Endothelial cell of umbilical vein (primary cell): ENCODE data around the gene ALDH2. TPM values are rescaled to one million over a fixed set of nuclear protein-coding genes. Genes with fewer than 3 reads are reported as not detected.
"Not testable (repeated sequence)": the region's sequence is repeated elsewhere in the genome, so short reads cannot be mapped to it uniquely, and the experiment has no call there.

Experiments used
- Bru-seq: library from RNA; stranded (reverse); fragments of 400-500 nt; gene quantifications from one replicate; lab custom pipeline; 2021; lab: Mats Ljungman, UMichigan
- BruChase-seq, 2 experiments: library from RNA; stranded (reverse); fragments of 400-500 nt; gene quantifications; one replicate each; lab custom pipeline; 2021; lab: Mats Ljungman, UMichigan
- BruUV-seq: library from RNA; stranded (reverse); fragments of 400-500 nt; replicated peaks from 2 replicates; lab custom pipeline; 2021; lab: Mats Ljungman, UMichigan
- CTCF ChIA-PET: fragments of 300-600, 350-600 bp; sonication (Branson Sonifier 250); formaldehyde crosslinking; loops from one replicate; lab custom pipeline; 2021; ENCODE audit warnings: antibody characterized with exemption, inconsistent platforms; lab: Charles Lee
- POLR2A ChIA-PET: fragments of 300-600, 350-600 bp; sonication (Branson Sonifier 250); formaldehyde crosslinking; loops from one replicate; lab custom pipeline; 2021; ENCODE audit warnings: antibody characterized with exemption, inconsistent platforms; lab: Charles Lee
- DNase-seq: peaks from one replicate; pipeline ENCODE4 v3.0.0-alpha.2; 2011; ENCODE audit warnings: low read depth, low spot score
- FAIRE-seq: peaks from 2 replicates; lab custom pipeline; 2011; peaks lifted over from hg19 to GRCh38; lab: Jason Lieb, UNC
- H2AFZ ChIP-seq: 2 replicates; pipeline ENCODE4 v1.6.0; 2012; ENCODE audit warnings: low read depth, low read length, control low read depth, inconsistent platforms
- H3K27ac ChIP-seq: 2 replicates; pipeline ENCODE4 v1.5.1; 2011; ENCODE audit warnings: low read depth, mild to moderate bottlenecking, control low read depth, low read length, moderate library complexity; ENCODE audit not compliant: insufficient read depth
- H3K27me3 ChIP-seq, 2 experiments: 2 replicates each; pipeline versions ENCODE4 v1.6.0 to v1.6.1; 2011; ENCODE audit warnings: low read length in 2 of 2, mixed read lengths in 1 of 2; ENCODE audit not compliant: control insufficient read depth in 2 of 2, insufficient read depth in 2 of 2
- H3K36me3 ChIP-seq, 2 experiments: 2 replicates in 1 of 2; 3 replicates in 1 of 2; pipeline ENCODE4 v1.5.1; 2011; ENCODE audit warnings: low read length in 2 of 2, mild to moderate bottlenecking in 1 of 2, moderate library complexity in 1 of 2; ENCODE audit not compliant: control insufficient read depth in 2 of 2, insufficient read depth in 2 of 2; ENCODE audit errors: extremely low read depth in 1 of 2
- H3K4me1 ChIP-seq: 3 replicates; pipeline ENCODE4 v1.5.1; 2011; ENCODE audit warnings: mild to moderate bottlenecking, low read length; ENCODE audit not compliant: control insufficient read depth, insufficient read depth; ENCODE audit errors: extremely low read depth
- H3K4me2 ChIP-seq: 2 replicates; pipeline ENCODE4 v1.6.1; 2011; ENCODE audit warnings: low read length, control low read depth, mixed read lengths; ENCODE audit not compliant: insufficient read depth
- H3K4me3 ChIP-seq, 3 experiments: fragments of 200-600 bp in 1 of 3; sonication (generic), shearing (Covaris generic) in 1 of 3; replicated peaks in 1 of 3; 2 replicates each; pipeline ENCODE4 v1.5.1; 2011 to 2016; ENCODE audit warnings: control low read depth in 3 of 3, low read length in 3 of 3, mild to moderate bottlenecking in 2 of 3, inconsistent platforms in 1 of 3, low read depth in 1 of 3, moderate library complexity in 1 of 3; ENCODE audit not compliant: insufficient read depth in 1 of 3
- H3K79me2 ChIP-seq: 2 replicates; pipeline ENCODE4 v1.6.0; 2012; ENCODE audit warnings: low read length, inconsistent platforms; ENCODE audit not compliant: control insufficient read depth, insufficient read depth
- H3K9ac ChIP-seq: replicated peaks from 2 replicates; pipeline ENCODE3; 2011; ENCODE audit warnings: low read length, control low read depth; ENCODE audit not compliant: insufficient read depth; ENCODE audit errors: extremely low read depth
- H3K9me1 ChIP-seq: replicated peaks from 3 replicates; pipeline ENCODE4 v1.6.0; 2011; ENCODE audit warnings: mild to moderate bottlenecking, low read length; ENCODE audit not compliant: control insufficient read depth, insufficient read depth; ENCODE audit errors: extremely low read depth
- H3K9me3 ChIP-seq: replicated peaks from 2 replicates; pipeline ENCODE4 v1.5.1; 2012; ENCODE audit warnings: low read length, inconsistent platforms; ENCODE audit not compliant: control insufficient read depth, insufficient read depth
- H4K20me1 ChIP-seq: replicated peaks from 2 replicates; pipeline ENCODE3; 2011; ENCODE audit warnings: mild to moderate bottlenecking, low read length; ENCODE audit not compliant: control insufficient read depth, insufficient read depth; ENCODE audit errors: extremely low read depth
- EZH2 ChIP-seq: IDR thresholded peaks from 2 replicates; pipeline ENCODE4 v1.6.1; 2012; ENCODE audit warnings: borderline replicate concordance, low read depth, mild to moderate bottlenecking, moderate library complexity, low read length, inconsistent platforms; ENCODE audit not compliant: severe bottlenecking
- FOS ChIP-seq: IDR thresholded peaks from 2 replicates; pipeline ENCODE4 v1.6.1; 2011; ENCODE audit warnings: mild to moderate bottlenecking, low read length, moderate library complexity, borderline replicate concordance; ENCODE audit not compliant: insufficient read depth
- GATA2 ChIP-seq: IDR thresholded peaks from 2 replicates; pipeline ENCODE4 v1.7.0; 2011; ENCODE audit warnings: low read depth, mild to moderate bottlenecking, moderate library complexity, mixed read lengths, low read length; ENCODE audit not compliant: insufficient read length, insufficient read depth
- JUN ChIP-seq: IDR thresholded peaks from 2 replicates; pipeline ENCODE4 v1.6.1; 2011; ENCODE audit warnings: borderline replicate concordance, low read depth; ENCODE audit not compliant: insufficient read length, insufficient read depth
- MYC ChIP-seq: IDR thresholded peaks from one replicate; pipeline ENCODE4 v1.6.1; 2011; ENCODE audit warnings: mild to moderate bottlenecking, low read depth, low read length
- POLR2A ChIP-seq: IDR thresholded peaks from 2 replicates; pipeline ENCODE4 v1.6.1; 2012; ENCODE audit warnings: low read depth, mild to moderate bottlenecking, control low read depth, low read length
- POLR2AphosphoS5 ChIP-seq: IDR thresholded peaks from 2 replicates; pipeline ENCODE4 v1.6.1; 2012; ENCODE audit warnings: low read depth, mild to moderate bottlenecking, control low read depth, low read length, moderate library complexity; ENCODE audit not compliant: insufficient read depth
- dilution Hi-C: fragments of 300-500 bp; cut with MboI; formaldehyde crosslinking; loops from one replicate; pipeline ENCODE4 v1.15.0; 2019; ENCODE audit warnings: low sequenced_read_pairs; ENCODE audit not compliant: extremely low pct_ligation_motif_present
- intact Hi-C: fragments of 100-400 bp; cut with micrococcal nuclease; formaldehyde crosslinking; loops from one replicate; pipeline ENCODE4 v1.10.0; 2022
- long read RNA-seq: library from polyadenylated mRNA; stranded (forward); transcript quantifications from one replicate; pipeline ENCODE4 v2.0.0, GENCODE V29; 2021
- polyA minus RNA-seq, 3 experiments: library from RNA; depleted of rRNA, polyadenylated mRNA; stranded (reverse); fragments of >200 nt; gene quantifications; 1 replicate in 1 of 3; 2 replicates in 2 of 3; pipeline ENCODE4 v1.2.3, GENCODE V29; 2011
- polyA plus RNA-seq, 4 experiments: library from polyadenylated mRNA; depleted of rRNA in 3 of 4; stranded (reverse) in 3 of 4; unstranded in 1 of 4; fragments of >200 nt; gene quantifications; 2 replicates each; pipeline versions ENCODE4 v1.2.1 to v1.2.3, GENCODE V29; 2011 to 2012; ENCODE audit warnings: missing spikeins in 1 of 4
- total RNA-seq: library from RNA; stranded (reverse); gene quantifications from 2 replicates; pipeline ENCODE4 v1.2.3, GENCODE V29; 2021
- TF ChIP-seq, protein P1 (sequence below), 2 donors: IDR thresholded peaks; 1 replicate in 1 of 2; 2 replicates in 1 of 2; pipeline ENCODE4 v1.5.1; 2011; ENCODE audit warnings: low read length in 2 of 2, mild to moderate bottlenecking in 2 of 2, moderate library complexity in 2 of 2, control low read depth in 1 of 2, inconsistent platforms in 1 of 2, low read depth in 1 of 2; ENCODE audit not compliant: insufficient read depth in 1 of 2; ENCODE audit errors: extremely low read depth in 1 of 2
- TF ChIP-seq, protein P2 (sequence below): IDR thresholded peaks from 2 replicates; pipeline ENCODE4 v1.6.1; 2011; ENCODE audit not compliant: insufficient read depth, insufficient read length

ALDH2 gene
- total RNA-seq (71.4 and 86.5 TPM in 2 replicates), polyA plus RNA-seq (58.9 and 69.5 TPM in 2 replicates), polyA minus RNA-seq (61.3 and 61.6 TPM in 2 replicates), Bru-seq, nascent RNA (percentile 51 among the genes with signal in this experiment), BruChase-seq, experiment 1, labeled RNA remaining after a 6-hour chase (percentile 70 among the genes with signal in this experiment), BruChase-seq, experiment 2, labeled RNA remaining after a 2-hour chase (percentile 57 among the genes with signal in this experiment)
- polyA plus RNA-seq (2011; cell fraction: cytosol; rRNA removed): 73.4 and 73.8 TPM in 2 replicates
- 50.2 and 51.5 TPM in 2 replicates for polyA plus RNA-seq (2011; cell fraction: nucleus; rRNA removed)
- 63.6 and 129 TPM in 2 replicates for polyA plus RNA-seq (2012)
- polyA minus RNA-seq (2011; cell fraction: cytosol; rRNA and poly(A)+ RNA removed): 1.9 TPM
- 8.6 and 16.6 TPM in 2 replicates for polyA minus RNA-seq (2011; cell fraction: nucleus; rRNA and poly(A)+ RNA removed)
- long read RNA-seq, full-length matches to known transcripts: 183 of 218 reads
- long read RNA-seq, partial matches to known transcripts: 12 of 218 reads
- long read RNA-seq, other reads (novel, unspliced or antisense): 23 of 218 reads

DNA sequence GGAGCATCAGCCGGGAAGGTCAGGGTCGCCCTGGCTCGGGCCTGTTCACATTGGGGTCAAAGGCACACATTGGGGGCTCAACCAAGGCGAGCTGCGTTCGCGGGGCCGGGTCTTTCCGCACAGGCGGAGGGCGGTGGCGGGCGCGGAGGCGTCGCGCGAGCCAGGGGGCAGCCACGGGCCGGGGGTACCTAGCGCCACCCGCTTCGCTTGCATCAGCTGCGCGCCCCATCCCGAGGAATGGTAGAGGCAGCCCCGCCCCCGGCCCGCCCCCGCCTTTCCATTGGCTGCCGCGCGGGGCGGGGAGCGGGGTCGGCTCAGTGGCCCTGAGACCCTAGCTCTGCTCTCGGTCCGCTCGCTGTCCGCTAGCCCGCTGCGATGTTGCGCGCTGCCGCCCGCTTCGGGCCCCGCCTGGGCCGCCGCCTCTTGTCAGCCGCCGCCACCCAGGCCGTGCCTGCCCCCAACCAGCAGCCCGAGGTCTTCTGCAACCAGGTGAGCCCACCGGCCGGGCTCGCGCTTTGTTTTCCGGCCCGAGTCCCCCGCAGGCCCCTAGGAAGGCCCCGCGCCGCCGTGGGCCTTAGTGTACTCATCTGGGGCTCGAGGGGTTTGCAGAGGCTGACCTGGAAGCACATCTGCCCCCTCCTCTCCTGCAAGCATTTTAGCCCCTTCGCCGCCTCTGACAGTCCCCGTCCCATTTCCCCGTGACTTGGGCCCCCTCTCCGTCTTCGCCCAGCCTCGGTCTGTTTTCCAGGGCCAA, at the start of gene ALDH2:
ALDH2 (plus strand) TSS at position 326 of the 754 bp plus-strand sequence; CDS start at position 376, 50 bp downstream.
- DNase-seq: peak; percentile 77
- Histone ChIP-seq H3K9me1 (no peaks in the 10 kb centered on the region), H3K4me1 (peaks cover 18% of the 10 kb centered on the region), H3K79me2 (peaks cover 9% of the 10 kb centered on the region), H2AFZ (peak within 1 kb of the TSS; percentile 81), H3K27me3 (peaks cover 0 to 3% of the 10 kb centered on the region in 2 experiments), H3K27ac (peak within 1 kb of the TSS; percentile 58), H4K20me1 (no peaks in the 10 kb centered on the region), H3K36me3 (no peaks in the 10 kb centered on the region), H3K4me2 (peak within 1 kb of the TSS; percentile 95), H3K9ac (peak within 1 kb of the TSS; percentile 72), H3K4me3 (peak within 1 kb of the TSS; percentile 58 to 75 (median 68)), H3K9me3 (no peaks in the 10 kb centered on the region)
- peak; percentile 79 for TF ChIP-seq POLR2AphosphoS5
- no peak for TF ChIP-seq MYC
- no peak for TF ChIP-seq GATA2
- TF ChIP-seq, protein P1, sequence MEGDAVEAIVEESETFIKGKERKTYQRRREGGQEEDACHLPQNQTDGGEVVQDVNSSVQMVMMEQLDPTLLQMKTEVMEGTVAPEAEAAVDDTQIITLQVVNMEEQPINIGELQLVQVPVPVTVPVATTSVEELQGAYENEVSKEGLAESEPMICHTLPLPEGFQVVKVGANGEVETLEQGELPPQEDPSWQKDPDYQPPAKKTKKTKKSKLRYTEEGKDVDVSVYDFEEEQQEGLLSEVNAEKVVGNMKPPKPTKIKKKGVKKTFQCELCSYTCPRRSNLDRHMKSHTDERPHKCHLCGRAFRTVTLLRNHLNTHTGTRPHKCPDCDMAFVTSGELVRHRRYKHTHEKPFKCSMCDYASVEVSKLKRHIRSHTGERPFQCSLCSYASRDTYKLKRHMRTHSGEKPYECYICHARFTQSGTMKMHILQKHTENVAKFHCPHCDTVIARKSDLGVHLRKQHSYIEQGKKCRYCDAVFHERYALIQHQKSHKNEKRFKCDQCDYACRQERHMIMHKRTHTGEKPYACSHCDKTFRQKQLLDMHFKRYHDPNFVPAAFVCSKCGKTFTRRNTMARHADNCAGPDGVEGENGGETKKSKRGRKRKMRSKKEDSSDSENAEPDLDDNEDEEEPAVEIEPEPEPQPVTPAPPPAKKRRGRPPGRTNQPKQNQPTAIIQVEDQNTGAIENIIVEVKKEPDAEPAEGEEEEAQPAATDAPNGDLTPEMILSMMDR (IDR thresholded peaks at IDR 0.05; ENCODE audit: extremely low read depth in 1 of 2, insufficient read depth in 1 of 2, low read depth in 1 of 2, low read length in 2 of 2): no peak
- no peak for TF ChIP-seq JUN
- TF ChIP-seq POLR2A: peak; percentile 82
- no peak for TF ChIP-seq EZH2
- TF ChIP-seq FOS: no peak
- TF ChIP-seq, protein P2, sequence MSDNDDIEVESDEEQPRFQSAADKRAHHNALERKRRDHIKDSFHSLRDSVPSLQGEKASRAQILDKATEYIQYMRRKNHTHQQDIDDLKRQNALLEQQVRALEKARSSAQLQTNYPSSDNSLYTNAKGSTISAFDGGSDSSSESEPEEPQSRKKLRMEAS: no peak
- dilution Hi-C loops (no loop called here), intact Hi-C loops (loop anchor here (1.0 to 2.0 kb wide), 4 partner anchors 9 to 25 kb away; no protein-coding TSS in a partner anchor)
- POLR2A ChIA-PET: interaction anchor here (0.6 to 0.9 kb wide), 2 partner anchors 9 to 36 kb away, joined by 4 to 5 read pairs; no protein-coding TSS in a partner anchor
- peak; percentile 88 for FAIRE-seq
- CTCF ChIA-PET: interaction anchor here (1.1 to 2.5 kb wide), 8 partner anchors 9 to 53 kb away, joined by 4 to 19 read pairs (median 5); no protein-coding TSS in a partner anchor
- BruUV-seq: no TSS peak

DNA sequence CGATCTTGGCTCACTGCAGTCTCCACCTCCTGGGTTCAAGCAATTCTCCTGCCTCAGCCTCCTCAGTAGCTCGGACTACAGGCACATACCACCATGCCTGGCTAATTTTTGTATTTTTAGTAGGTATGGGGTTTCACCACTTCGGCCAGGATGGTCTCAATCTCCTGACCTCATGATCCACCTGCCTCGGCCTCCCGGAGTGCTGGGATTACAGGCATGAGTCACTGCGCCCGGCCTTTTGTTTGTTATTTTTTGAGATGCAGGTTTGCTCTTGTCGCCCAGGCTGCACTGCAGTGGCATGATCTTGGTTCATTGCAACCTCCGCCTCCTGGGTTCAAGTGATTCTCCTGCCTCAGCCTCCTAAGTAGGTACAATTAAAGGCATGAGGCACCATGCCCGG, 47.4 kb upstream of the ALDH2 start:
- H3K27ac ChIP-seq, H3K9ac ChIP-seq, H3K36me3 ChIP-seq, H3K4me3 ChIP-seq, H3K27me3 ChIP-seq, FAIRE-seq, BruUV-seq, H3K4me2 ChIP-seq, H3K9me3 ChIP-seq, H3K4me1 ChIP-seq, H4K20me1 ChIP-seq, H3K79me2 ChIP-seq, DNase-seq, dilution Hi-C loops, H2AFZ ChIP-seq, H3K9me1 ChIP-seq, intact Hi-C loops, CTCF ChIA-PET: not testable (repeated sequence)
- POLR2A ChIA-PET: interaction anchor here (0.6 kb wide), 2 partner anchors 57 to 242 kb away, joined by 3 to 4 read pairs; no protein-coding TSS in a partner anchor
